ENCODE measurements around the gene C1QL2. TPM values are rescaled to one million over a fixed set of nuclear protein-coding genes. Genes with fewer than 3 reads are reported as not detected.

C1QL2 gene
- polyA plus RNA-seq, 10 donors = not detected

DNA sequence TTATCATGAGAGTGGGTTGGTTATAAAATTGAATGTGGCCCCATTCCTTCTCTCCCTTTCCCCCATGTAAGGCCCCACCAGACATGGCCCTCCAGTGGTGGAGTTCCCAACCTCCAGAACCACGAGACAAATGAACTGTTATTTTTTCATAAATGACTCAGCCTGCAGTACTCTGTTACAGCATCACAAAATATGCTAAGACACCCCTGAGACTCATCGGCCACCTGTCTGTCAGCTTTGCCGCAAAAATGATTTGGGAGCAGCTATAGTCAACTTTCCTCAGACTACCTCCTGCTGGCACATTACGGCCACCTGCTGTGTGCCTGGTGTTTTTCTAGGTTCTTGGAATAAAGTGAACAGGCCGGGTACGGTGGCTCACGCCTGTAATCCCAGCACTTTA lies 21.4 kb upstream of the C1QL2 start:
- DNase-seq = no peak

DNA sequence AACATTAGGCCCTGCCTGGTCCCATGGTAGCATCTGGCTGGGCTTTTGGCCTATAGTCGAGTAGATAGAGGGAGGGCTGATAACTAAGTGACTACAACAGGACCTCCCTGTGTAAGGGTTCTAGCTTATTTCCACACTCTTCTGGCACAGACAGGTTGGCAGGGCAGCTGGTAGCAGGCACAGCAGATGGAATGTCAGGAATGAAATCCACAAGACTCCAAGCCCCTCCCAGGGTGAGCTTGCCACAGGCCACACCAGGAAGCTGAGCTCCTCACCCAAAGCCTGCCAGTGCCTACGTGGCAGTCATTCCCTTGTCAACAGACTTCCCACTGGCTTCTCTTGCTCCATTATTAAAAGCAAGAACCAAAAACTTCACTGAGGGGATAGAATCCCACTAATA lies 20.7 kb upstream of the C1QL2 start:
- no peak for DNase-seq

DNA sequence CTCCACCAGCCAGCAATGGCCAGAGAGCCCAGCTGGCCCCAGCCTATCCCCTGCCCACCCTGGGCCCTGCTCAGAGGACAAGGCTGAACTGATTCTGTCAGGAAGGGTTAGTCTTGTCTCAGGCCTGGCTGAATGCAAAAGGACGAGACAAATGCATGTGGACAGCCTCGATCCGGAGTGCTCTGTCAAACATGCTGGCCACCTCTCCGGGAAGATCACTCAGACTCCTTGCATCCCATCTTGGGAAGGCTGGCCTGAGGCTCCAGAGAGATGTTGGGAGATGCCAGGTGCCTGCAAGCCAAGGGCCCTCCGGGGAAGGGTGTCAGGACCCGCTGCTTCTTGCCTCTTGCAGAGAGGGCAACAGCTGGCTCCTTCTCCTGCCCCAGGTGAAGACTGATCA lies 20.2 kb upstream of the C1QL2 start:
- no peak for DNase-seq

DNA sequence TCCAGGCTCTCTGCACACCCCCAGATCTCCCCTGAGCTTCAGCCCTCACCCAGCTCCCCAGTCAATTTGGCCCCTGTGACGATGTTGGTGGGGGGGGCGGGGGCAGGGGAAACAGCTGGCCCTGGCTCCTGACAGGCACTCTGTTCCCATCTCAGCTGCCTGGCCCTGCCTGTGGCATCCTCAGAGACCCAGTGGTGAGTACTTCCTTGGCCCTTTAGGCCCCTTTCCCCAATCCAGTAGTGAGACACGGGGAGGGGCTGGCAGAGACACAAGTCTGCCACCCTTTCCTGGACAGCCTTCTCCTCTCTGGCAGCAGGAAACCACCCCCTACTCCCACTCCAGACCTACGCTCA lies 19.3 kb upstream of the C1QL2 start:
- DNase-seq = no peak

DNA sequence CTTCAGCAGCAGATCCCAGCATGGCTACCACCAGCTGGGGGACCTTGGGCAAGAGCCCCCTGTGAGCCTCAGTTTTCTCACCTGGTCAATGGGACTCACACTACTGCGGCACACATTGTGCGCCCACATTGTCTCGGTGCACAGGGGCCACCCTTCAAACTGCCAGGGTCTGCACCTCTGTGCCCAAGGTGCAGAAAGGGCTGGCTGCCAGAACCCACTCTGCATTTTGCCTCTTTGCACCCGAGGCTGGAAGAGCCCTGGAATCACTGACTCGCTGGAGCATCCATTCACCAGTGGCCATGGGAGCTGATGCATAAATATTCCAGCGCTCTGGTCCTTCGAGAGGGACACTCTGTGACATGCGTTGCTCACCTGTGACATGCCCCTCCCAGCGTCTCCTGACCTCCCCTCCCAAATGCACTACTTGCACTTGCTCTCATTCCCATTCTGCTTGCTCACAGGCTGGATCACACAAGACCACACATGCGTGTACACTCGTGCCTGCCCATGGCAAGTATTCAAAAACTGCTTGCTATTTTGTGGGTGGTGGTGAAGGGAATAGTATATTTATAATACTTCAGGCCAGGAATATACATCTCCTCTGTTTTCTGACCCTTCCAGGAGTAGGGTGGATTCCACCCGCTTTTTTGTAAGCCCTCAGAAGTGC lies 18.8 kb upstream of the C1QL2 start:
- DNase-seq = no peak

DNA sequence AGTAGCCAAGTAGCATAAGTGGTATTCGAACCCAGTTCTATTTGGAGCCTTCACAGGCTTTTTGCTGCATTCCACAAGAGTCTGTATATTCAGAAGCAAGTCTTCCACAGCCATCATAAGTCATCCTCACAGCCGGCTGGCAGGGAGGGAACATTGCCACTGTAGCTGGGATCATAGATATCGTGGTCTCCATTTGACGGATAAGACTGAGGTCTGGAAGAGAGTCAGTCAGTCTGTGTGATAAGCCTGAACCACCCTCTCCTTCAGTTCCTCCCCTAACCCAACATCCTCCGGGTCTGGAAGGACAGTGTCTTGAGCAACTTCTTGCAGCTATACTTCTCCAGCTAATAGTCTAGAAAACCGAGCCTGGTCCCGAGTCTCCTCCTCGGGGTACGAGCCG lies 17.0 kb upstream of the C1QL2 start:
- no peak for DNase-seq

DNA sequence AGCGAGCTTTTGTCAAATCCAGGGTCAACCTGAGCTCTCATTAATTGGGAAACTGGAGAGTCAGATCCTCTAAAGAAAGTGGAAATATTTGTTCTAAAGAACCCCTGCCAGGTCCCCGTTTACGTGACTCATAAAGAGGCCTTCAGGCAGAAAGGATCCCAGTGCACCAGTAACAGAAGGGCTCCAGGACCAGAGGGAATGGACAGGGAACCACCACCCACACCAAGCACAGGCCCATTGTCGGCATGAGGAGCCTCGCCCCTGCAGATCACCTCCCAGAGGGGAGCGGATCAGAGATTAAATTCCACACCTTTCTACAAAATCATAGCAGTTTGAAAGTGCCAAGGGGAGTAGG lies 16.4 kb upstream of the C1QL2 start:
- no peak for DNase-seq

DNA sequence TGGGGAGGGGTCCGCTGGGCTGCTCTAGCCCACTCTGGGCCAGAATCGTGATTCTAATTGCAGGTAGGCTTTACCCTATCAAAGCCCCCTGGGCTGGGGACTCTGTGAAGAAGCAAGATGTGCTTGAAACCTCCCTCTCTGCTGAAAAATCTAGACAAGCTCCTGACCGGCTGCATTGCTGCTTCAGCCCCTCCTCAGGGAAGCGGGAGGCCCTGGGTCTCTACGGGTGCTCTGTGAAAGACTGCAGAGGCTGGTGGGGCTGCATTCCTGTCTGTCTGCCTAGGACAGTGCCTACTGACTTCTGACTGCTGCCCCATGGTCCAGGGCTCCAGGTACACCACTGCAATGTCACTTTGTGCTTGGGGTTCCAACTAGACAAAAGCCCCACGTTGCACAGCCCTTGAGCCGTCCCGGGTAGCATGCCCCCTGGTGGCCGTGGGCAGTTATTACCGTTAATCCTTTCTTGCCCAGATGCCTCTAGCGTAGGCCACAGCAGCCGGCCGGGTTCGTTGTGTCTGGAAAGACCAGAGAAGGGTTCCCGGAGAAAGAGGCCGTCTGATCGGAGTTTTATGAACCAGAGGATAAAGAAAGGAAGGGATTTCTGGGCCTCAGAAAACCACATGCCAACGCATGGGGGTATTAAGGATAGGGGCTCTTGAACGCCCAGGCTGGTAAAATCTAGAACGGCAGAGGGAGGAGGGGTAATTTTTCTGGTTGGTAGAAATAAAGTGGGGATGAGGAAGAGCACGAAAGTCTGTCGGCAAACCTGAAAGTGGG lies 15.9 kb upstream of the C1QL2 start:
- peak in 1 of 3 donors; percentile 6 for DNase-seq

DNA sequence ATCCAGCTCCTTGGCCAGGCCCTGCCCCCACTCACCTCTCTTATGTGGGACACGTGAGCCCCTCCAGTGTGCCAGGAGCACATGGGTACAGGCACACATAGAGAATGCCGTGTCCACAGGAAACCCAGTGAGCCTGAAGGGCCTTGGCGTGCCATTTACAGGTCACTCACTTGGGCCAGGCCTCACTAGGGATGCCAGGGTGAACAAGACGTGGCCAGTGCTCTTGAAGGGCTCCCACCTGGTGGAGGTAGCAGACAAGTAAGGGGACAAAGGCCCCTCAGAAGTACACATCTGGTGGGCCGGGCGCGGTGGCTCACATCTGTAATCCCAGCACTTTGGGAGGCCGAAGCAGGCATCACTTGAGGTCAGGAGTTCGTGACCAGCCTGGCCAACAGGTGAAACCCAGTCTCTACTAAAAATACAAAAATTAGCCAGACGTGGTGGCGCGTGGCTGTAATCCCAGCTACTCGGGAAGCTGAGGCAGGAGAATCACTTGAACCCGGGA lies 15.1 kb upstream of the C1QL2 start:
- DNase-seq = no peak

DNA sequence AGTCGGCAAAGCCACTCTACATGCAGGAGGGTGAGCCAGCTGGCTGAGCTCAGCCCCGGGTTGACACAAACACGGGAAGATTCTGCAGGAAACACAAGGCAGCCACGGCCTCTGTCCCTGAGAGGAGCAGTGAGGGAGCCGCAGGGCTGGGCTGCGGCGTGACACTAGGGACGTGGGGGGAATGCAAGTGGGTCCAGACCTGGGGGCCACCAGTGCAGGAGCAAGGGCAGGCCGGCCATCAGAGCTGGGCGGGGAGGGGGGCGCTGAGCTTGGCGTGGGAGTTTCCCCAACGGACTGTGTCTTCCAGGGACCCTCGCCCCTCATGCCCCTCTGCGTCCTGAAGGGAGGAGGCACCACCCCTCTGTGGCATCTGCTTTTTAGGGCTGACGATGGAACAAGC lies 12.0 kb upstream of the C1QL2 start:
- DNase-seq = no peak

DNA sequence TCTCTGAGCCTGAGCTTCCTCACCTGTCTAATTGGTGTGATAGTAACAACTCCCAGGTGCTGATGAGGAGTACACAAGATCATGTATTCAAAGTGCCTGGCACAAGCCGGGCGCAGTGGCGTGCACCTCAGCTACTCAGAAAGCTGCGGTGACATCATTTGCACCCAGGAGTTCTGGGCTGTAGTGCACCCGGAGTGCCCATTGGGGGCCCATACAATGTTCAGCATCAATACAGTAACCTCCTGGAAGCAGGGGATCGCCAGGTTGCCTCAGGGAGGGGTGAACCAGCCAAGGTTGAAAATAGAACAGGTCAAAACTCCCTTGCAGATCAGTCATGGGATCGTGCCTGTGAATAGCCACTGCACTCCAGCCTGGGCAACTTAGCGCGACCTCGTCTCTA lies 11.2 kb upstream of the C1QL2 start:
- no peak for DNase-seq

DNA sequence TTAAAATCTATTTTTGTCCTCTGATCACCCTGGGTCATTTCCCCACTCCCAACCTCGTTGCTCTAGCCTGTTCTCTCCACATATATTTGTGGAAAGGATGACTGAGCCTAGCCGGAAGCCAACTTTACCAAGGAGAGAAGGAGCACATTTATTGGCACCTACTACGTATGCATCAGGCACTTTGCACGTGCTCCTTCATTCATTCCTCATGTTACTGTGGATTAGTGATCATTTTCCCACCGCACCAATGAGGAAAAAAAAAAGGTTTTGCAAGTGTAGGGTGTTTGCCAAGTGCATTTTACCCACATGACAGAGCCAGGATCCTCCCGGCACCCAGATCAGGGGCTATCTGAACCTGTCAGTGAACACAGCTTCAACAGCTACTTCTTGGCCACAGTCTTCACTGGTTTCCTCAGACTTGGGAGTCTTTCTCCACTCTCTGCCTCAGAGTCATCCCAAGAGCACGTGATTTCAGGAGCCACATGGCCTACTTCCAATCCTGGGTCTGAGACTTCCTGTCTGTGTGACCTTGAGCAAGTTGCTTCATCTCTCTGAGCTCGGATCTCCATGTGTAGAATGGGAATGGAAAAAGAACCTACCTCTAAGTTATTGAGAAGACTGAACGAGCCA lies 1.9 kb upstream of the C1QL2 start:
- no peak for DNase-seq

DNA sequence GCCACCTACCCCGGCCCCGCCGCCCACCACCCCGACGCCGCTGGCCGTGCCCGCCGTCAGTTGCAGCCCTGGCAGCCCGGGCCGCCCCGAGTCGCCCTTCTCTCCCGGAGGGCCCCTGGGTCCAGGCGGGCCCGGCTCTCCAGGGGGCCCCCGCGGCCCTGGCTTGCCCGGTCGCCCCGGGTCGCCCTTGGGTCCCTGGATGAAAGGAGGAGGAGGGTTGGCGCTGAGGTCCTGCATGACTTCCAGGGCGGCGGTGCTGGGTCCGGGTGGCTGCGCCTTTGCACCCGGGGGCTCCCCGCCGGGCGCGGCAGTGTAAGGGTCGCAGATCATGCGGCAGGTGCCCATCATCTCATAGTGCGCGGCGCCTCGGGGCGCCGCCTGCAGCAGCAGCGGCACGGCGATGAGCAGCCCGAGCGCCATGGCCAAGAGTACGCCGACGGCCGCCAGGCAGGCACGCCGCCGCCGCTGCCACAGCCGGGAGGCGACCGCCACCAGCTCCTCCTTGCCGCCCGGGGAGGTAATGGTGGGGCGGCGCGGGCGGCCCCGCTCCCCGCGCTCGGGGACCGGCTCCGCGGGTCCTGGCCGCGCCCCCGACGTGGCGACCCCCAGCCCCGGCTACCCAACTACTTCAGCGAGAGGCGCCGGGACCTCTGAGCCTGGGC lies 570 bp downstream of the C1QL2 start:
- DNase-seq = no peak

DNA sequence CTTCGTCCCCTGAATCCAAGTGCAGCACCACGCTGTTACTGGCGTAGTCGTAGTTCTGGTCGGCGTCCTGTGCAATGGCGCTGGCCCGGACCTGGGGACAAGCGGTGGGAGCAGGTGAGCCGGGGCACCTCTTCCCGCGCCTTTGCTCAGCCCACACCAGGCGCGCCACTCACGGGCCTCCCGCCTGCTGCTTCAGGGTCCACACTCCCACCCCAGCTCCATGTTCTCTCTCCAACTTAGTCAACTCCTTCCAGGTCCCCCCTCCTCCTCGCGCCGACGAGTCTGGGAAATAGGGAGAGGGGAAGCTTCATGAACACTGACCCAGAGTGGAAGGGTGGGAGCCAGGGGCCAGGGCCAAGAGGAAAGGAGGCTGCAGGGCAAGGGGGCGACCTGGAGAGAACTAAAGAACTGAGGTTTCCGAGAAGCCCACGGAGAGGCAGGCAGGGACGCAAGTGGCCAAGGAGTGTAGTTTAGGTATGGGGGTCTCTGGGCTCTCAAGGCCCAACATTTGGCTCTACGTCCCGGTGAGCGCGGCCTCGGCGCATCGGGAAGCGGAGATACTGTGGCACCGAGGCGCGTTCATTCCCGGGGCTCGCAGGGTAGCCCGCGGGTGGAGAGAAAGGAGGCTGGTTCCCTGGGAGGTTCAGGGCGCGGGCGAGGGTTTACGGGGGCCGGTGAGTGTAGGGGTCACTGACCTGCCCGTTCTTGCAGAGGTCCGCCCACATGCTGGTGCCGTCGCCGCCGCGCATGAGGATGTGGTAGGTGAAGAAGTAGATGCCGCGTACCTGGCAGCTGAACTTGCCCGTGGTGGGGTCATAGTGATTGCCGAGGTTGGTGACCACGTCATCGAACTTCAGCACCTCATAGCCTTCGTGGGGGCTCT lies 1.4 kb downstream of the C1QL2 start:
- no peak for DNase-seq

DNA sequence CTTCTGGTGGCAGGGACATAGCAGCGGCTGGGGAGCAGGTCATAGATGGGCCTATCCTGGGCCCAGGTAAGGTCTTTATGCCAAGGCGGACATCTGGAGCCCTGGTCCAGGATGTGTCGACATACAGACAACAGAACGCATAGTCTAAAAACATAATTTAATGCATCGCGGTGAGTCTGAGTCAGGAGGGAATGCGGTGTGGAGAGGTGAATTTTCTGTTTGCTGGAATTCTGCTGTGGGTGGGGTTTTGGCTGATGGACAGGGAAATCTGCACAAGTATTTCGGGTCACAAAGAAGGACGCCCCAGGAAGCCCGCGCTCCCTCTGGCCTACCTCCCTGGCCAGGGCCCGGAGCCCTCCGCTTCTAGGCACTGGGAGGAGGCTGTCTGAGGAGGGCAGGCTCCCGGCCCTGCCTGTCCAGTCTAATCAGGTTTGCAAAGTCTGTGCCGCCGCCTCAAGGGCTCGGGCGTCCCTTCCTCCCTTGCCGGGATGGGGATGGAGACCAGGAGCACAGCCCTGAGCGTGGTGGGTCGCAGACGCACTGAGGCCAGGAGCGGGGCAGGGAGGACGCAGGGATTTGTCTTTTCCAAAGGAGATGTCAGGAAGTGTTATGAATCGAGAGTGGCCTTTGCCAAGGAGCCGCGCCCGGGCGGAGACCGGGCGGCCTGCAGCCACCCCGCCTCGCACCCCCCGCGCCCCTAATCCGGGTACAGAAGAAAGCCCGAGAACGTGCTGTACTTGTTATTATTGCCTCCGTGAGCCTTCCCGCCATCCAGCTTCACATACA lies 2.3 kb downstream of the C1QL2 start:
- DNase-seq = no peak

DNA sequence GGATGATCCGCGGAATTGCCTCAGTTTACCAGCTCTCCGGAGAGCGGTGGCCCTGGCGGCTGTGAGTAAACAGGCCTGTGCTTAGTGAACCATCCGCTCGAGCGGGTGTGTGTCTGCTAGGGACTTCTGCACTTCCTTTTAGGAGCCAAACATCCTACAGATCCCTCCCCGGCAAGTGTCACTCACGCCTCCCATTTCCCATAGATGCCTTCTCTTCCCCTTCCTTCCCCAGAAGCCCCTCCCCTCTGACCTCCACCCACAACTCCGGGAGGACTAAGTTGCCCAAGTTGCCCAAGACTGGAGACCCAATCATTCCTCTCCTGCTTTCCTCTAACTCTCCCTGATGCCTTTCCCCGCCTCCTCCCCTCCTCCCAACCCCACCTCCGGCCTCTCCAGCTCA lies 2.9 kb downstream of the C1QL2 start:
- DNase-seq = no peak

DNA sequence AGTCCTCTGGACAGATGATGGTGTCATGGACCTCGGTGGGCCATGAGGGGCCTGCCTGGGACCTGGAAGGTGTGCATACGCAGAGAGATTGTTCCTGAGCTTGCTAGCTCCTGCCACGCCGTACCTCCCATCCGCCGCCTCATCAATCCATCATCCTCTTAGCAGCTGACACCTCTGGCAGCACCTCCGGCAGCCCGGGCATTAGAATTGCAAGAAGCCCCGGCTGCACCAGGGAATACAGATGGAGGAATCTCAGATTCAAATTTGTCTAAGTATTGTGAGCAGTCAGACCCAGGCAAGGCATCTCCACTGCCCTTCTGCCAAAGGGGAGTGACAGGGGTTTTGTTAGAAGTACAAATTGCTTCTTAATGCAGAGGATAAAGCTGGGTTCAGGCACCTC lies 4.5 kb downstream of the C1QL2 start:
- DNase-seq = no peak

DNA sequence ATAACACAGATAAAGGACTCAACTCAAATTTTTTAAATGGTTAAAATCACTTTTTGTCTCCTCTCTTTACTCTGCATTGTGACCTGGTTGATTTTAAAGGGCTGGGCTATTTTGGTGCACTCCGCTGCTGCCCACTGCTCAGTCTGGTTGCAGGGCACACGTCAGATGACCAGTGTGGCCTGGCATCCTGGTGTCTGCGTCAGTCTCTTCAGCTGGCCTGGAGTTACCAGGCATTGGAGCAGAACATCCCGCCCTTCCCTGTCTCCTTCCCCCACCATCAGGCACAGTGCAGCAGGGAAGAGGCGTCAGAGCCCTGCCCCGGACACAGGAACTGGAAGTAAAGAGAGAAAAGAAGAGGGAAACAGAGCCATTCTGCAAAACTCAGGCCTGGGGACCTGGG lies 8.9 kb downstream of the C1QL2 start:
- no peak for DNase-seq

DNA sequence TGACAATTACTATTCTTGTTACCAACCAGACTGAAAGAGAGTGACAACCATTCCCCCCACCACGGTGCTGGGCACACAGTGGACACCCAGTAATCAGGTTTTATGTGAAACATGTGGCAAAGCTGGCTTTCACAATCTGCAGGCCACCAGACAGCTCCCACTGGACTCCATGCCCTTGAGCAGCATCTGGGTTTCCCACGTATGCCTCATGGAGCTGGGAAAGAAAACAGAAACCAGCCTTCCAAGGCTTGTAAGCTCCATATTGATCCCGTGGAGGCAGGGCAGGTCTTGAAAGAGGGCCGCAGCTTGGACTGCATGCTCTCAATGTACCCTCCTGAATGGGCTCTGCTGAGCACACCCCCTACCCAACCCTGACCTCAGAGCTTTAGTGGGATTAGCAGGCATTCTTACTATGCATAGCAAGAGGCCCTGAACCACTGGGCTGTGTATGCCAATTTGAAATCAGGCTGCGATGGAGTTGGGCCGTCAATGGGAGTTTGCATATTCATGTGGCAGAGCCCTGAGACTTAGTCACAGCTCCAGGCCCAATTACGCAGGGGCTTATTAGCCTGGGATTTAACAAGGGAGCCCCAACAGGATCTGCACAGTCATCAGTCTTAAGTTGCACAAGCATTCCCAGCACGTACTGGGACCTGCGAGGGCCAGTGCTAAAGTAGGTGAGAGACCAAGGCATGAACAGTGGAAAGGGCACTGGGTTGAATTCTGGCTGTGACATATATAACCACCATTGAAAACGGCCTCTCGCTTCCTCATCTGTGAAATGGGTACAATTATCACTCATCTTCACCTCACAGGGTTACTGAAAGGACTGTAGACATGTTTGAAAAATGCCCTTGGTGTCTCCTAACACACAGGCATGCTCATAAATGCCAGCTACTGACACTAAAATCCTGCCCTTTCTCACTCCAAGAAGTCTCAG lies 10.5 kb downstream of the C1QL2 start:
- no peak for DNase-seq

DNA sequence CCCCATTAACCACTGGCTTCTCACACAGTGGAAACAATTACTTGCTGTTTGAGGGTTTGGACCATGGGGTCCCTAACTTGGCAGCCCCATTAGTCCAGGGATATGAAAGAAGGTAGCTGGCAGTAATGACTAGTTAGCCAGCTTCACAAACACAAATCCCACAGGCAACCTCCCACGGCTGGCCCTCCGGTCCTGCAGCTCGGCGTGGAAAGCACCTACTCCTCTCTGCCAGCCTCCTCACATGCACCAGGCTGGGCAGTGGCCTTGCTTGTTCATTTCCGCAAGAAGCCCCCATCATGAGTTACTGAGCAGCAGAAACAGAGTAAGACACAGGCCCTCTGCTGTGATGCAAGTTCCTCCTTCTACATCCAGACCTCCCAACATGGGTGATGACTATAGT lies 13.7 kb downstream of the C1QL2 start:
- DNase-seq = no peak
